RCC 7860 (cell line): ENCODE measurements around the gene TNRC18.

Source experiments
- DNase-seq: peaks from one replicate; pipeline ENCODE4 v3.0.0-alpha.2; 2015; ENCODE audit warnings: low spot score
- FAIRE-seq: peaks from 2 replicates; lab custom pipeline; 2012; peaks lifted over from hg19 to GRCh38; lab: Jason Lieb, UNC

The TNRC18 gene

GRCh38 chr7:5450549-5451327 lies 27.1 kb upstream of the TNRC18 start:
- no peak for FAIRE-seq
- DNase-seq: no peak

DNA sequence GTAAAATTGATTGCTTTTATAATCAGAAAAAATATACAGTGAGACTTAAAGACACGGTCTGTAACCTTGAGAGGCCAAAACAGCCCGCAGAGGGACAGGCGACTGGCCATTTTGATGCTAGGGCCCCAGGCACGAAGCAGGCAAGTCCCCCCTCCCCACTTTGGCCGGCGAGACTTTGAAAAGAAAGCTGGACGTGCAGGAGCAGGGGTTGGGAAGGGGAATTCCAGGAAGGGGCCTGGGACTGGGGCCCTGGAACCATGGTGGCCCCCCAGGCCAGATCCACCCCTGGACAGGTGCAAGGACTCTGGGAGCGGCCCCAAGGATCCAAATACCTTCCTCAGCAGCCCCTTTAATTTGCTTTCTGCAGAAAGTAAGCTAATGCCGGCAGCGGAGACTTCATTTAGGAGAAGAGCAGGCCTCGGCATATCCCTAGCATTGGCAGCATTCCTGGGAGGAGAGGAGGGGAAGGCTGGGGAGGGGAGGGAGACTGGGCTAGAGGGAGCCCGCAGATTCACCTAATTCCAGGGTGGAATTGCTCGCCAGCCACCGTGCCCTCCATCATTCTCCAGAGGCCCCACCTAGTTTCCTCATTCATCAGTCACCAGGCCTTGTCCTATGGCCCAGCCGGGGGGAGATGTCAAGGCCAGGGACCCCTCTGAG lies 24.9 kb upstream of the TNRC18 start:
- DNase-seq: no peak
- no peak for FAIRE-seq

DNA sequence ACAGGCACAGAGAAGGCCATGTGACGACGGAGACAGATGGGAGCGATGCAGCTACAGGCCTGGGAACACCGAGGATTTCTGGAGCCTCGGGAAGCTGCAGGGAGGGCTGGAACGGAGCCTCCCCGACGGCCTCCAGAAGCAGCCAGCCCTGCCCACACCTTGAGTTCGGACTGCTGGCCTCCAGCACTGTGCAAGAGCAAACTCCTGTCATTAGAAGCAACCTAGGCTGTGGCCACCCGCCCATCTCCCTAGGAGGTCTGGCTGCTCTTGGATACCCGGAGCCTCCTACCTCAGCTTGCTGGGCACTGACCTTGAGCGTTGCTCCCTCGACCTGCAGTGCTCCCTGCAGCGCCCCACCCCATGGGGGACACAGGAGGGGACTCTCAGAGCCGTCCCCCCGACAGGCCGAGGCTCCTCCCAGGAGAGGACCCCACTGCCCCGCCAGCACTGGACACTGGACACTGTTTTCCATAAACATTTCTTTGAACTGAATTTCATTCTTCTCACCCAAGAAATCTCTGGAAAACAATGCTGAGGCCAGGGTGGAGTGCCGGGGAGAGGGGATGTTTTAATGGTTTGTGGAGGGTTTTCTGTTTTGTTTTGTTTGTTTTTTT lies 22.5 kb upstream of the TNRC18 start:
- DNase-seq (no peak), FAIRE-seq (no peak)

GRCh38 chr7:5443678-5444077 lies 20.0 kb upstream of the TNRC18 start:
- FAIRE-seq (no peak), DNase-seq (no peak)

- DNase-seq (no peak), FAIRE-seq (no peak)
Observed at GRCh38 chr7:5442757-5443305, 19.2 kb upstream of the TNRC18 start.

DNA sequence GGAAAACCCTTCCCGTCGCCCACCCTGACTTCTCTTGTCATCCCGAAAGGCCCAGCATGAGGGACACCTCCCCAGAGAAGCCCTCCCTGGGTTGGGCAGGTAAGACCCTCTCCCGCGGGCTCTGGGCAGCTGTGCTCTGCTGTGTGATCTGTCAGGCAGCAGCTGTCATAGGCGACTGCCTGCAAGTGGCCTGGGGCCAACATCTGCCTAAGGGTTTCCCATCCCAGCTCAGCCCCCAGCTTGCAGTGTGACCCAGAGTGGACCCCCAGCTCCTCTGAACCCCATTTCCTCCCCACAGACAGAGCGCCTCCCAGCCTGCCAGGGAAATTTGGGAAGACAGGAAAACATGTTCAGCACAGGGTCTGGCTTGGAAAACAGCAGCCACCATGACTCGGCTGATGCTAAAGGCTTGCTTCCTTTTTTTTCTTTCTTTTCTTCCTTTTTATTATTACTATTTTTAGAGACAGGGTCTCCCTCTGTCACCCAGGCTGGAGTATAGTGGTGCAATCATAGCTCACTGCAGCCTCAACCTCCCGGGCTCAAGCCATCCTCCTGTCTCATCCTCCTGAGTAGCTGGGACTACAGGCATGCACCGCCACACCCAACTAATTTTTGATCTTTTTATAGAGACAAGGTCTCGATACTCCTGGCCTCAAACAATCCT lies 18.3 kb upstream of the TNRC18 start:
- no peak for DNase-seq
- no peak for FAIRE-seq

- FAIRE-seq: no peak
- DNase-seq: no peak
Observed at GRCh38 chr7:5439572-5440496, 16.2 kb upstream of the TNRC18 start.

DNA sequence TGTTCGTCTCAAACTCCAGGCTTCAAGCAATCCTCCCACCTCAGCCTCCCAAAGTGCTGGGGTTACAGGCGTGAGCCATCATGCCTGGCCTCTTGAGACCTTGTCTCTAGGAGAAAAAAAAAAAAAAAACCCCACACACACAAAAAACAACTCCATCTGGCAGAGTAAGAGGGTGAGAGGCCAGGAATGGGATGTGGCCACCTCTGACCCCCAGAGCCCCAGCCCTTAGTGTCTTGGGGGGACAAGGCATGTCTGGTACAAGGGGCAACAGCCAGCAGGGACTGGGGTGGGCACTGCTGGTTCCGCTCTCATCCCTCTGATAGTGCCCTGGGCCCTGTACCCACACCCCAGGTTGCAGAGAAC lies 15.6 kb upstream of the TNRC18 start:
- FAIRE-seq: no peak
- DNase-seq: no peak

DNA sequence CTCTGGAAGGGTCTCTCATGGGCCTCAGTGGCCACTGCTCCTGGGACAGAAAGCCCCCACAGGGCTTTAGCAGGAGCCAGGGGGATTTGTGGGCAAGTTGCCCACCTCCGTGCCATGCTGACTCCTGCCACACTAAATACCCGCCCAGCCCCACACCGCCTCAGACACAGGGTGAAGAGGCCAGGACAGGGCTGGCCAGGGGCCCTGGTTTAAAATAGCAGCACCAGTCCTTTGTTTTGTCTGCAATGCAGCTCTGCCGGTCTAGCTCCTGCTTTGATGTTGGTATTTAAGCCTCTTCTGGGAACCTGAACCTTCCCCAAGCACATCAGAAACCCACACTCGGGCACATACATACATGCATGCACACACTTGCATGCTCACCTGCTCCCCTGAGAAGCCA lies 14.4 kb upstream of the TNRC18 start:
- FAIRE-seq: no peak
- DNase-seq: no peak

GRCh38 chr7:5437348-5437892 lies 13.8 kb upstream of the TNRC18 start:
- FAIRE-seq (no peak), DNase-seq (no peak)

DNA sequence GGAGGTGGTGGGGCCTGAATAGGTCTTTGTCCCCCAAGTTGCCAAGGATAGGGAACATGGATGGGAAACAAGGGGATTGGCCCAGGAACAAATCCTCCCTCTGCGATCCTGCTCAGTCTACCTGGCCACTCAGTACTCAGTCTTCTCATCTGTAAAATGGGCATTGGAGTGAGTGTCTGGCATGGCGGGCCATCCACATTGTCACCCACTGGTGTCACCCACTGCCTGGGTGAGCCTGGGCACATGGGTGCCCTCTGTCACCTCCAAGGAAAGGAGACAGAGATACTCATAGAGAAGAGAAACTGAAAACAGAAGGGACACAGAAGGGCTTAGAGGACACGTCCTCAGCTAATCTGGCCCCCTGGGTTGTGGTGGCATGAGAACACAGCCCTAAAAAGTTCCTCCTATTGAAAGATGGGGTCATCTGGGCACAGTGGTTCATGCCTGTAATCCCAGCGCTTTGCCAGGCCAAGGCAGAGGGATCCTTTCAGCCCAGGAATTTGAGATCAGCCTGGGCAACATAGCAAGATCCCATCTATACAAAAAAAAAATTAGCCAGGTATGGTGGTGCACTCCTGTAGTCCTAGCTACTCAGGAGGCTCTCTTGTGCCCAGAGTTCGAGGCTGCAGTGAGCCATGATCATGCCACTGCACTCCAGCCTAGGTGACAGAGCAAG lies 12.5 kb upstream of the TNRC18 start:
- DNase-seq (no peak), FAIRE-seq (no peak)

DNA sequence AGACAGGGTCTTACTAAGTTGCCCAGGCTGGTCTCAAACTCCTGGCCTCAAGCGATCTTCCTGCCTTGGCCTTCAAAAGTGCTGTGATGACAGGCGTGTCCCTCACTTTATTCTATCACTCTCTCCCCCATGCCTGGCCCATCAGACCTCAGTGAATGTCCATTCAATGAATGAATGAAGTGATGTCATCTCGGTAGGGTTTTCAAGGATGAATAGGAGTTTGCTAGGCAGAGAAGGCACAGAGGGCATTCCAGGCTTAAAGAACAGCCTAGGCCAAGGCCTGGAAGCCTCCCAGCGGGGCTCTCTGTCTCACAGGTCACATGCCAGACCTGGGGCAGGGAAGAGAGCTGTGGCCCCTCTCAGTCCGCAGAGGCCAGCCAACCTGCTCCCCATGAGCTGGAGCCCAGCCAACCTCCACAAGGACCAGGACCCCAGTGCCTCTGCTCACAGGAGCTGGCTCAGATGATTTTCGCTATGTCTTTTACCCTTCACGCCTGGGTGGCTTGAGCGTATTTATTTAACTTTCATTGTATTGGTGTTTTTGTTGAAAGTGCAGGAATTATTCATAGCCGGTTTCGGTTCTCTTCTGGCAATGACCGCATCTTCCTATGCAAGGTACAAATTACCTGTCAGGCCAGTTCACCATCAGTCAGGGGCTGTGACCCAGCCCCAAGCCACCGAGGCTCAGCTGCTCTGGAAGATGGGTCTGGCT lies 11.8 kb upstream of the TNRC18 start:
- DNase-seq (no peak), FAIRE-seq (no peak)

DNA sequence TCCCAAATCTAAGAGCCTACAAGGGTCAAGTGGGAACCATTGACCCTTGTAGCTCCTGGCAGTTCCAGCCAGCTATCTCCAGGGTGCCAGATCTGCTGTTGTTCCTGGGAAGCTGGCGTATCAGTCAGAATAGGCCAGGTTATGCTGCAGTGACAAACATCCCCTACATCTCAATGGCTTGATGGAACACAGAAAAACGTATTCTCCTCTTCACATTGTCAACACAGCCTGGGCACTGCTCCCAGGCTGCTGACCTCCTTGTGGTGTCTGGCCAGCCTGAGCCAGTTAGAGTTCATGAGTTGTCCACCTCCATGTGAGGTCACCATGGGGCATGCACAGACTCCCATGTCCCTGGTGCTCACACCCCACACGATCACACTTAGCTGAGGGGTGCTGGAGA lies 9.5 kb upstream of the TNRC18 start:
- no peak for FAIRE-seq
- DNase-seq: no peak

- FAIRE-seq (no peak), DNase-seq (no peak)
Observed at GRCh38 chr7:5432691-5433090, 9.1 kb upstream of the TNRC18 start.

GRCh38 chr7:5431560-5432015 lies 8.0 kb upstream of the TNRC18 start:
- DNase-seq (no peak), FAIRE-seq (no peak)

DNA sequence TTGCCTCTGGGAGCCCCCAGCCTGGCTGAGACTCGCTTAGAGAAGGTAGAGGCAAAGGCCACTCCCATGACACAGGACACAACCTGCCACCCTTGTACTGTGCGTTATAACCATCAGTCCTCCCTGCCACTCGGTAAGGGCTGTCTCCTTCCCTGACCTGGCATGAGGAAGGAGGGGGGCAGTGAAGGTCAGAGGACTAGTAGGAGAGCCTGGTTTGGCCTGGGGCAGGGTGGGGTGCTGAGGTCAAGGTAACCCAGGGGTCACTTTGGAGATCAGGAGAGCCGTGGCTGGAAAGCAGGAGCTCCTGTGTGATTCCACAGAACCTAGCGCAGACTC lies 6.9 kb upstream of the TNRC18 start:
- FAIRE-seq: no peak
- no peak for DNase-seq

GRCh38 chr7:5429857-5430611 lies 6.4 kb upstream of the TNRC18 start:
- DNase-seq: peak; percentile 35
- no peak for FAIRE-seq

- DNase-seq (no peak), FAIRE-seq (no peak)
Observed at GRCh38 chr7:5429253-5429856, 5.7 kb upstream of the TNRC18 start.
